ENCODE measurements around the gene ZBTB26. TPM values are rescaled to one million over a fixed set of nuclear protein-coding genes. Genes with fewer than 3 reads are reported as not detected.

Gene ZBTB26
- total RNA-seq, 2 donors from 2014 or later, result 8.1 to 11.0 TPM

- ATAC-seq (replicated peaks in 1 of 2), result no peak
- Mint-ChIP-seq H3K27ac (peak overlapping the region; percentile 90), H3K27me3 (ENCODE audit: low read depth) (no peaks in the 10 kb centered on the region), H3K4me3 (peak overlapping the region; percentile 94 to 98), H3K36me3 (ENCODE audit: insufficient read depth in 2 of 2) (peaks cover 7 to 11% of the 10 kb centered on the region in 2 donors), H3K9me3 (no peaks in the 10 kb centered on the region), H3K4me1 (ENCODE audit: low read depth) (peaks cover 40% of the 10 kb centered on the region)
- no peak for DNase-seq
These were observed 10.4 kb upstream of the ZBTB26 start for GRCh38 chr9:122941582-122942234.

GRCh38 chr9:122940749-122941581, 9.7 kb upstream of the ZBTB26 start, which contains the start of gene RABGAP1:
RABGAP1 (plus strand) TSS chr9:122941020; CDS start chr9:122957060, 16,040 bp downstream.
- DNase-seq, result peak; percentile 97 to 99
- Mint-ChIP-seq H3K4me3 (peak within 1 kb of the TSS; percentile 94 to 98), H3K27me3 (ENCODE audit: low read depth) (no peaks in the 10 kb centered on the region), H3K9me3 (no peaks in the 10 kb centered on the region), H3K27ac (peak within 1 kb of the TSS; percentile 90), H3K36me3 (ENCODE audit: insufficient read depth in 2 of 2) (peaks cover 7 to 15% of the 10 kb centered on the region in 2 donors), H3K4me1 (ENCODE audit: low read depth) (peaks cover 37% of the 10 kb centered on the region)
- peak; percentile 97 to 98 for ATAC-seq (replicated peaks in 1 of 2)

- H3K4me1 Mint-ChIP-seq (ENCODE audit: low read depth), result peaks cover 32% of the 10 kb centered on the region
- ATAC-seq (replicated peaks in 1 of 2), result no peak
- H3K27ac Mint-ChIP-seq, result peak overlapping the region; percentile 5
- H3K27me3 Mint-ChIP-seq (ENCODE audit: low read depth), result no peaks in the 10 kb centered on the region
- DNase-seq, result no peak
- H3K36me3 Mint-ChIP-seq (ENCODE audit: insufficient read depth in 2 of 2), result peaks cover 7 to 17% of the 10 kb centered on the region in 2 donors
- no peaks in the 10 kb centered on the region for H3K9me3 Mint-ChIP-seq
- H3K4me3 Mint-ChIP-seq, result peak overlapping the region; percentile 58 to 98
These were observed 9.1 kb upstream of the ZBTB26 start for GRCh38 chr9:122940454-122940748.

GRCh38 chr9:122939601-122940000, 8.3 kb upstream of the ZBTB26 start:
- Mint-ChIP-seq H3K36me3 (ENCODE audit: insufficient read depth in 2 of 2) (peaks cover 7 to 19% of the 10 kb centered on the region in 2 donors), H3K4me1 (ENCODE audit: low read depth) (peaks cover 33% of the 10 kb centered on the region), H3K4me3 (peak overlapping the region; percentile 45 to 60), H3K9me3 (no peaks in the 10 kb centered on the region), H3K27me3 (ENCODE audit: low read depth) (no peaks in the 10 kb centered on the region), H3K27ac (peak overlapping the region; percentile 5)
- no peak for ATAC-seq (replicated peaks in 1 of 2)
- DNase-seq, result no peak

GRCh38 chr9:122936883-122937282, 5.6 kb upstream of the ZBTB26 start:
- Mint-ChIP-seq H3K4me3 (no peak overlapping the region), H3K4me1 (ENCODE audit: low read depth) (peaks cover 38% of the 10 kb centered on the region), H3K27ac (no peak overlapping the region), H3K27me3 (ENCODE audit: low read depth) (no peaks in the 10 kb centered on the region), H3K9me3 (no peaks in the 10 kb centered on the region), H3K36me3 (ENCODE audit: insufficient read depth in 2 of 2) (peaks cover 7 to 18% of the 10 kb centered on the region in 2 donors)
- no peak for DNase-seq
- no peak for ATAC-seq (replicated peaks in 1 of 2)

GRCh38 chr9:122936464-122936863, 5.2 kb upstream of the ZBTB26 start:
- Mint-ChIP-seq H3K4me1 (ENCODE audit: low read depth) (peaks cover 34% of the 10 kb centered on the region), H3K4me3 (no peak overlapping the region), H3K9me3 (no peaks in the 10 kb centered on the region), H3K27ac (no peak overlapping the region), H3K27me3 (ENCODE audit: low read depth) (no peaks in the 10 kb centered on the region), H3K36me3 (ENCODE audit: insufficient read depth in 2 of 2) (peaks cover 6 to 14% of the 10 kb centered on the region in 2 donors)
- DNase-seq, result no peak
- ATAC-seq (replicated peaks in 1 of 2), result no peak

GRCh38 chr9:122930541-122931225, 629 bp downstream of the ZBTB26 start:
- Mint-ChIP-seq H3K4me1 (ENCODE audit: low read depth) (peaks cover 22% of the 10 kb centered on the region), H3K27ac (no peak overlapping the region), H3K27me3 (ENCODE audit: low read depth) (no peaks in the 10 kb centered on the region), H3K9me3 (no peaks in the 10 kb centered on the region), H3K36me3 (ENCODE audit: insufficient read depth in 2 of 2) (peaks cover 1 to 3% of the 10 kb centered on the region in 2 donors), H3K4me3 (no peak overlapping the region)
- ATAC-seq (replicated peaks in 1 of 2) (no peak), DNase-seq (no peak)

GRCh38 chr9:122929796-122930354, 1.4 kb downstream of the ZBTB26 start:
- ATAC-seq (replicated peaks in 1 of 2) (no peak), DNase-seq (no peak)
- H3K27ac Mint-ChIP-seq, result no peak overlapping the region
- no peaks in the 10 kb centered on the region for H3K27me3 Mint-ChIP-seq (ENCODE audit: low read depth)
- peaks cover 20% of the 10 kb centered on the region for H3K4me1 Mint-ChIP-seq (ENCODE audit: low read depth)
- no peak overlapping the region for H3K4me3 Mint-ChIP-seq
- H3K36me3 Mint-ChIP-seq (ENCODE audit: insufficient read depth in 2 of 2), result peaks cover 1 to 2% of the 10 kb centered on the region in 2 donors
- no peaks in the 10 kb centered on the region for H3K9me3 Mint-ChIP-seq

GRCh38 chr9:122923947-122924346, 7.4 kb downstream of the ZBTB26 start:
- H3K27me3 Mint-ChIP-seq (ENCODE audit: low read depth), result no peaks in the 10 kb centered on the region
- DNase-seq (no peak), ATAC-seq (replicated peaks in 1 of 2) (peak in 1 of 2 donors; percentile 53)
- no peak overlapping the region for H3K4me3 Mint-ChIP-seq
- H3K36me3 Mint-ChIP-seq (ENCODE audit: insufficient read depth in 2 of 2), result peaks cover 0 to 5% of the 10 kb centered on the region in 2 donors
- H3K9me3 Mint-ChIP-seq, result no peaks in the 10 kb centered on the region
- peaks cover 8% of the 10 kb centered on the region for H3K4me1 Mint-ChIP-seq (ENCODE audit: low read depth)
- no peak overlapping the region for H3K27ac Mint-ChIP-seq

GRCh38 chr9:122922713-122923112, 8.6 kb downstream of the ZBTB26 start:
- H3K4me1 Mint-ChIP-seq (ENCODE audit: low read depth), result peaks cover 8% of the 10 kb centered on the region
- no peak for DNase-seq
- H3K27ac Mint-ChIP-seq, result no peak overlapping the region
- no peak overlapping the region for H3K4me3 Mint-ChIP-seq
- H3K9me3 Mint-ChIP-seq, result no peaks in the 10 kb centered on the region
- no peaks in the 10 kb centered on the region for H3K27me3 Mint-ChIP-seq (ENCODE audit: low read depth)
- no peak for ATAC-seq (replicated peaks in 1 of 2)
- H3K36me3 Mint-ChIP-seq (ENCODE audit: insufficient read depth in 2 of 2), result peaks cover 0 to 5% of the 10 kb centered on the region in 2 donors

GRCh38 chr9:122918310-122918709, 13.0 kb downstream of the ZBTB26 start:
- H3K4me1 Mint-ChIP-seq (ENCODE audit: low read depth), result no peaks in the 10 kb centered on the region

GRCh38 chr9:122912964-122913673, 18.2 kb downstream of the ZBTB26 start, which contains the start of gene ZBTB6:
ZBTB6 (minus strand) TSS chr9:122913323; CDS start chr9:122912072, 1,251 bp downstream.
- Mint-ChIP-seq H3K27ac (peak within 1 kb of the TSS; percentile 100), H3K36me3 (ENCODE audit: insufficient read depth in 2 of 2) (peaks cover 8 to 18% of the 10 kb centered on the region in 2 donors), H3K27me3 (ENCODE audit: low read depth) (no peaks in the 10 kb centered on the region), H3K4me3 (peak within 1 kb of the TSS; percentile 91 to 99), H3K9me3 (no peaks in the 10 kb centered on the region), H3K4me1 (ENCODE audit: low read depth) (peaks cover 35% of the 10 kb centered on the region)
- ATAC-seq (replicated peaks in 1 of 2), result peak; percentile 97
- peak; percentile 74 to 80 for DNase-seq

More at GRCh38 chr9:122918310-122918709, 13.0 kb downstream of the ZBTB26 start:
- no peak overlapping the region for H3K27ac Mint-ChIP-seq
- no peak overlapping the region for H3K4me3 Mint-ChIP-seq
- DNase-seq, result no peak
- no peaks in the 10 kb centered on the region for H3K27me3 Mint-ChIP-seq (ENCODE audit: low read depth)
- no peaks in the 10 kb centered on the region for H3K9me3 Mint-ChIP-seq
- no peak for ATAC-seq (replicated peaks in 1 of 2)
- peaks cover 0 to 6% of the 10 kb centered on the region in 2 donors for H3K36me3 Mint-ChIP-seq (ENCODE audit: insufficient read depth in 2 of 2)
